Amniotic stem cell (primary cell): ENCODE measurements around the gene ANXA9.

ENCODE experiments used
- DNase-seq: peaks from one replicate; lab custom pipeline; 2025; lab: John Stamatoyannopoulos, UW

The ANXA9 gene

GRCh38 chr1:150981805-150982712 lies at the start of gene ANXA9:
TSS of gene ANXA9 (plus strand) at chr1:150982292. CDS start at chr1:150983106, 814 bp downstream.
- DNase-seq, result no peak

DNA sequence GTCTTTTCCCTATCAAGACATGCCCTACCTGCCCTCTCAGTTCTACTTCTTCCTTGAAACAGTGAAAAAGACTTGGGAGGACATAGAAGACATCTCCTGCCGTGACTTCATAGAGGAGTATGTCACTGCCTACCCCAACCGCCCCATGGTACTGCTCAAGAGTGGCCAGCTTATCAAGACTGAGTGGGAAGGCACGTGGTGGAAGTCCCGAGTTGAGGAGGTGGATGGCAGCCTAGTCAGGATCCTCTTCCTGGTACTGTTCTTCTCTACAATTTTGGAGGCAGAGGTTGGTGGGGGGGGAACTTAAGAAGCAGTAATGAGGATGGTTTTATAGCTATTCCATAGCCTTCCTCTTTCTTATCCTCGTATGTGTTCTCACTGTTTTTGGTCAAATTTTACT lies 37.2 kb upstream of the ANXA9 start:
- DNase-seq, result no peak

DNA sequence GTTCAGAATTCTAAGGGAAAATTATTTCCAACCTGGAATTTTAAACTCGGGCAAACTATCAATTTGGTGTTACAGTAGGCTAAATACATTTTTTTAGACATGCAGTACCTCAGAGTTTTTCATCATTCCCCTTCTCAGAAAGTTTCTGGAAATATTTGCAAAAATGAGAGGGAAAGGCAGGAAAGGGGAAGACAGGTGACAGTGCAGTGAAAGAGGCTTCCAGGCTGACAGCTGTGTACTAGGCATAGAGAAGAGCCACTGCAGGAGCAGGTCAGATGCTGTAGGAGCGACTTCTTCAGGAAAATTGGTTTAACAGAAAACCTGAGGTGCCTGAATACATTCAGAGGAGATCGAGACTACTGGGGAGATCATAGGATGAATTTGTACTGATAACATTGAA lies 27.4 kb upstream of the ANXA9 start:
- no peak for DNase-seq

GRCh38 chr1:150955280-150955679 lies 26.8 kb upstream of the ANXA9 start:
- DNase-seq, result no peak

GRCh38 chr1:150957666-150958065 lies 24.4 kb upstream of the ANXA9 start:
- no peak for DNase-seq

DNA sequence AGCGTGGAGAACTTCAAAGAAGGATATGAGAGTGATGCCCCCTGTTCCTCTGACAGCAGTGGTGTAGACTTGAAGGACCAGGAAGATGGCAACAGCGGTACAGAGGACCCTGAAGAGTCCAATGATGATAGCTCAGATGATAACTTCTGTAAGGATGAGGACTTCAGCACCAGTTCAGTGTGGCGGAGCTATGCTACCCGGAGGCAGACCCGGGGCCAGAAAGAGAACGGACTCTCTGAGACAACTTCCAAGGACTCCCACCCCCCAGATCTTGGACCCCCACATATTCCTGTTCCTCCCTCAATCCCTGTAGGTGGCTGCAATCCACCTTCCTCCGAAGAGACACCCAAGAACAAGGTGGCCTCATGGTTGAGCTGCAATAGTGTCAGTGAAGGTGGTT lies 21.4 kb upstream of the ANXA9 start:
- no peak for DNase-seq

- no peak for DNase-seq
Observed at GRCh38 chr1:150961756-150962155, 20.3 kb upstream of the ANXA9 start.

GRCh38 chr1:150963321-150964163 lies 18.6 kb upstream of the ANXA9 start:
- DNase-seq, result no peak

GRCh38 chr1:150964164-150964489 lies 18.0 kb upstream of the ANXA9 start:
- no peak for DNase-seq

- no peak for DNase-seq
Observed at GRCh38 chr1:150965605-150966004, 16.5 kb upstream of the ANXA9 start.

GRCh38 chr1:150966011-150966410 lies 16.1 kb upstream of the ANXA9 start:
- no peak for DNase-seq

GRCh38 chr1:150967936-150968335 lies 14.2 kb upstream of the ANXA9 start:
- no peak for DNase-seq

GRCh38 chr1:150968491-150968890 lies 13.6 kb upstream of the ANXA9 start:
- DNase-seq, result no peak

GRCh38 chr1:150969626-150970025 lies 12.5 kb upstream of the ANXA9 start:
- no peak for DNase-seq

DNA sequence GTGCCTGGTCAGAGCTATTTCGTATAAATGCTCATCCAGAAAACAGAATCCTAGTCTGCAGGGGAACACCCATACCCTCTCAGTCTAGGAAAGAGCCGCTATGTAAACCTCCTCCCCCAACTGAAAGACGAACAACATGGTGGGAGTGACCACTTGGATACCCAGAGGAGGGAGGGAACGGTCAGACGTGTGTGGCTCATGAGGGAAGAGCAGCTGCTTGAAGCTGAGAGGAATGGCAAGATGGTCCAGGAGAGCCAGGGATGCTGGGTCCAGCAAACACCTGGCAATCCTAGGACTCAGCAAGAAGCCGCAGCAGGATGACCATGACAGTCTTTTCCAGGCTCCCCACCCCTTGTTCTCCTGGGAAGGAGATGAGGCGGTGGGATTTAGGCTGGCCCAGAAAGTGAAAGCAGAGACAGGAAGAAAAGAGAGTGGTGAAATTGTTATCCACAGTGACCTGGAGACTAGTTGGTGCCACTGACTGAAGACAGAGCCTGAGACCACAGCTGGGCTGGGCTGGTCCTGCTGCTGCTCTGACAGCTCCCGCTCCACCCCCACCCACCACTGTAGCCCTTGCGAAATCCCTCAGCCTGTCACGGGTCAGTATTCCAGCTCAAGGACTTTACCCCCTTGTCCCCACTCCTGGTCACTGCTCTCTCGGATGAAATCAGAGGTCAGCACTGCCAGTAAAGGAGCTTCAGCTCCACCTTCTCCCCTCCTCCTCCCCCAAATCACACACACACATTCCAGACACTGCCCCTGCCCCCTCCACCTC lies 11.1 kb upstream of the ANXA9 start:
- DNase-seq, result no peak

- no peak for DNase-seq
Observed at GRCh38 chr1:150971583-150972416, 10.3 kb upstream of the ANXA9 start.

DNA sequence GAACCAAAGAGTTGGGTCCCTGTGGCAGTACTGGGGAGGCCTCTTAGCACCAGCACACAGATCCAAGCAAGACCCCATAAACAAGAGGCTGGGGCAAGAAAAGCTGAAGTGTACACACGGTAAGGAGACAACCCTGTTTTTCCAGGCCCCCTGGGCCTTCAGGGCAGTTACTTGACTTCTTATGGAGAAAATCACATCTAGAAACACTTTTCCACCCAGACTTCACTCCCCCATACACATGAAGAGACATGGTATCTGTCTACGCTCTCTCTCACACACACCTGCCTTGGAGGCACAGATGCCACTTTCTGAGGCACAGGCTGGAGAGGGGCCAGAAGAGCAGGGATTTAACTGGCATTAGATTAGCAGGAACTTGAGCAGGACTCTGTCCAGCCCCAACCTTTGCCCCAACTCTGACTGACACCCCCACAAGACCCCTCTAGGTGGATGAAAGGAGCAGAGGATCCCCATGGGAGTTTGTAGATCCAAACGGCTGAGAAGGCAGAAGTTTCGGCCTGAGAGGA lies 9.6 kb upstream of the ANXA9 start:
- DNase-seq, result no peak

DNA sequence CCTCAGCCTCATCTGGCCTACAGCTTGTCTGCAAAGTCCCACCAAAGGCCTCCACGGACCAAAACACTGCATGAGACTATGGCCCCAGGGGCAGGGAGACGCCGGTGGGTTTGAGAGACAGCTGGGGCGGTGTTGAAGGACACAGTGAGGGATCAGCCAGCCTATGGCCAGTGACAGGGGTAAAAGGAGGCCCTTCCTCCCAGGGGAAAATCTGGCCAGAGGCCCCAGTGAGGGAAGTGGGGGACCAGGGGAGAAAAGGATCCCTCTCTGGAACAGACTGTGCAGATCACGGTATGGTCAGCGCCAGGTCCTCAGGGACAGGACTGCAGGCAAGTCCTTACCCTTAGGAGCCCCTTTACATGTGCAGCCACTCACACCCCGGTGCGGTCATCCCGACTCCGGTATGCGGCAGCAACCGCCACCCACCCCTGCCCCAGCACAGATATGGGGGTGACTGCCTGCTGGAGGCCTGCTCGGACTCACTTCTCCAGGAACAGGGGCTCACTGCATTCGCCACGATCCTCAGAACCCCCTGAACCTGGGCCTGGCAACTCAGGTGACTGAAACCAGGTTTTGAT lies 8.7 kb upstream of the ANXA9 start:
- DNase-seq, result no peak

GRCh38 chr1:150973836-150974579 lies 8.1 kb upstream of the ANXA9 start:
- DNase-seq, result no peak
